ENCODE data around the gene UTRN.

GRCh38 chr6:144268794-144269349, 16.3 kb upstream of the UTRN start:
- TF ChIP-seq POLR2A (IDR thresholded peaks at IDR 0.05; ENCODE audit: low read depth) (no peak), CTCF (IDR thresholded peaks at IDR 0.05) (no peak)

Measured in esophagus muscularis mucosa (tissue), 3 donors.